SK-N-SH (cell line): ENCODE data around the gene ZNF324B.

Experiments used
- EP300 ChIP-seq, 2 experiments: IDR thresholded peaks; 2 replicates each; pipeline versions ENCODE4 v1.4.0 to v1.6.1; 2012; ENCODE audit warnings: borderline replicate concordance in 1 of 2, low read depth in 1 of 2, low read length in 1 of 2
- JUND ChIP-seq: IDR thresholded peaks from 2 replicates; pipeline ENCODE4 v1.4.0; 2012
- NFIC ChIP-seq: IDR thresholded peaks from 2 replicates; pipeline ENCODE4 v1.4.0; 2012; ENCODE audit warnings: borderline replicate concordance
- POLR2AphosphoS5 ChIP-seq: IDR thresholded peaks from 2 replicates; pipeline ENCODE4 v1.6.1; 2012; ENCODE audit warnings: low read depth, low read length
- SMC3 ChIP-seq: IDR thresholded peaks from 2 replicates; pipeline ENCODE4 v1.6.1; 2012; ENCODE audit warnings: low read depth, low read length, improper control_type of control experiment
- TAF1 ChIP-seq: IDR thresholded peaks from 2 replicates; pipeline ENCODE4 v1.6.1; 2012; ENCODE audit warnings: low read depth, mild to moderate bottlenecking, low read length, moderate library complexity, borderline replicate concordance
- TCF12 ChIP-seq: IDR thresholded peaks from 2 replicates; pipeline ENCODE4 v1.4.0; 2012
- YY1 ChIP-seq: IDR thresholded peaks from 2 replicates; pipeline ENCODE4 v1.4.0; 2012; ENCODE audit warnings: low read depth, mild to moderate bottlenecking
- TF ChIP-seq, protein P1 (sequence below): fragments of 200-600 bp; sonication (generic); IDR thresholded peaks from 2 replicates; pipeline ENCODE4 v1.6.1; 2017; ENCODE audit warnings: antibody characterized with exemption, mild to moderate bottlenecking, moderate library complexity
- TF ChIP-seq, protein P2 (sequence below): IDR thresholded peaks from 2 replicates; pipeline ENCODE4 v1.4.0; 2012; ENCODE audit warnings: low read depth
- TF ChIP-seq, protein P3 (sequence below): IDR thresholded peaks from 2 replicates; pipeline ENCODE4 v1.4.0; 2012; ENCODE audit warnings: low read depth, borderline replicate concordance
- TF ChIP-seq, protein P4 (sequence below): fragments of 150-350 bp; IDR thresholded peaks from 2 replicates; pipeline ENCODE4 v1.6.1; 2016; ENCODE audit warnings: mild to moderate bottlenecking, low read depth, low read length

DNA sequence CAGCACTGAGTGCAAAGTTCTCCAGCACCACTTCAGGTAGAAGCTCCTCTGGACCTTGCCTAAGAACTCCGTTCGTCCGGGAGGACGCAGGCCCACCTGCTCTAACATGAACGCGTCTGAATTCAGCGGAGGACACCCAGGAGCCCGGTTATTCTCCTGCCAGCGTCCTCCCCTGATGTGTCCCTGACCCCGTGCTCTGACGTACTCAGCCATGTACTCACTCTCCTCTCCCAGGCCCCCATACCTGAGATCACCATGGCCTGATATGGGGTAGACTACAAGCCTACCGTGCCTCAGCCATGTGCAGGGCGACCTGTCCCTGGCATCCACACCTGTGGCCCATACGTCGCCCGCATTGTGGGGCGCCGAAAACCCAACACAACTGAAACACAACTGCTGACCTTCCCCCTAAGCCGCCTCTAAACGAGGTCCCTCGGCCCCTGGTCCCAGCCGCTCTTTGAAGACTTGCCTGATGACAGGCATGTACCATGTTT lies 43.7 kb upstream of the ZNF324B start:
- TF ChIP-seq, protein P1, sequence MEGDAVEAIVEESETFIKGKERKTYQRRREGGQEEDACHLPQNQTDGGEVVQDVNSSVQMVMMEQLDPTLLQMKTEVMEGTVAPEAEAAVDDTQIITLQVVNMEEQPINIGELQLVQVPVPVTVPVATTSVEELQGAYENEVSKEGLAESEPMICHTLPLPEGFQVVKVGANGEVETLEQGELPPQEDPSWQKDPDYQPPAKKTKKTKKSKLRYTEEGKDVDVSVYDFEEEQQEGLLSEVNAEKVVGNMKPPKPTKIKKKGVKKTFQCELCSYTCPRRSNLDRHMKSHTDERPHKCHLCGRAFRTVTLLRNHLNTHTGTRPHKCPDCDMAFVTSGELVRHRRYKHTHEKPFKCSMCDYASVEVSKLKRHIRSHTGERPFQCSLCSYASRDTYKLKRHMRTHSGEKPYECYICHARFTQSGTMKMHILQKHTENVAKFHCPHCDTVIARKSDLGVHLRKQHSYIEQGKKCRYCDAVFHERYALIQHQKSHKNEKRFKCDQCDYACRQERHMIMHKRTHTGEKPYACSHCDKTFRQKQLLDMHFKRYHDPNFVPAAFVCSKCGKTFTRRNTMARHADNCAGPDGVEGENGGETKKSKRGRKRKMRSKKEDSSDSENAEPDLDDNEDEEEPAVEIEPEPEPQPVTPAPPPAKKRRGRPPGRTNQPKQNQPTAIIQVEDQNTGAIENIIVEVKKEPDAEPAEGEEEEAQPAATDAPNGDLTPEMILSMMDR, result no peak
- TF ChIP-seq JUND, result no peak
- no peak for TF ChIP-seq SMC3
- TF ChIP-seq, protein P2, sequence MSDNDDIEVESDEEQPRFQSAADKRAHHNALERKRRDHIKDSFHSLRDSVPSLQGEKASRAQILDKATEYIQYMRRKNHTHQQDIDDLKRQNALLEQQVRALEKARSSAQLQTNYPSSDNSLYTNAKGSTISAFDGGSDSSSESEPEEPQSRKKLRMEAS, result no peak; the same call in 1 of the 2 replicates
- TF ChIP-seq TCF12, result no peak
- TF ChIP-seq TAF1, result no peak
- TF ChIP-seq NFIC, result no peak
- TF ChIP-seq YY1, result no peak
- TF ChIP-seq EP300 (IDR thresholded peaks at IDR 0.05; ENCODE audit: borderline replicate concordance in 1 of 2, low read depth in 1 of 2, low read length in 1 of 2), result no peak
- TF ChIP-seq, protein P3, sequence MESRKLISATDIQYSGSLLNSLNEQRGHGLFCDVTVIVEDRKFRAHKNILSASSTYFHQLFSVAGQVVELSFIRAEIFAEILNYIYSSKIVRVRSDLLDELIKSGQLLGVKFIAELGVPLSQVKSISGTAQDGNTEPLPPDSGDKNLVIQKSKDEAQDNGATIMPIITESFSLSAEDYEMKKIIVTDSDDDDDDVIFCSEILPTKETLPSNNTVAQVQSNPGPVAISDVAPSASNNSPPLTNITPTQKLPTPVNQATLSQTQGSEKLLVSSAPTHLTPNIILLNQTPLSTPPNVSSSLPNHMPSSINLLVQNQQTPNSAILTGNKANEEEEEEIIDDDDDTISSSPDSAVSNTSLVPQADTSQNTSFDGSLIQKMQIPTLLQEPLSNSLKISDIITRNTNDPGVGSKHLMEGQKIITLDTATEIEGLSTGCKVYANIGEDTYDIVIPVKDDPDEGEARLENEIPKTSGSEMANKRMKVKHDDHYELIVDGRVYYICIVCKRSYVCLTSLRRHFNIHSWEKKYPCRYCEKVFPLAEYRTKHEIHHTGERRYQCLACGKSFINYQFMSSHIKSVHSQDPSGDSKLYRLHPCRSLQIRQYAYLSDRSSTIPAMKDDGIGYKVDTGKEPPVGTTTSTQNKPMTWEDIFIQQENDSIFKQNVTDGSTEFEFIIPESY, result no peak
- TF ChIP-seq, protein P4, sequence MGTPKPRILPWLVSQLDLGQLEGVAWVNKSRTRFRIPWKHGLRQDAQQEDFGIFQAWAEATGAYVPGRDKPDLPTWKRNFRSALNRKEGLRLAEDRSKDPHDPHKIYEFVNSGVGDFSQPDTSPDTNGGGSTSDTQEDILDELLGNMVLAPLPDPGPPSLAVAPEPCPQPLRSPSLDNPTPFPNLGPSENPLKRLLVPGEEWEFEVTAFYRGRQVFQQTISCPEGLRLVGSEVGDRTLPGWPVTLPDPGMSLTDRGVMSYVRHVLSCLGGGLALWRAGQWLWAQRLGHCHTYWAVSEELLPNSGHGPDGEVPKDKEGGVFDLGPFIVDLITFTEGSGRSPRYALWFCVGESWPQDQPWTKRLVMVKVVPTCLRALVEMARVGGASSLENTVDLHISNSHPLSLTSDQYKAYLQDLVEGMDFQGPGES, result no peak
- TF ChIP-seq POLR2AphosphoS5, result no peak
